HG03095 (cell line): ENCODE data around the gene KIRREL3.

ENCODE experiments used
- ATAC-seq: cut with Tn5 transposase; IDR thresholded peaks from one replicate; pipeline ENCODE4 v1.9.1; 2021; ENCODE audit warnings: moderate library complexity; ENCODE audit not compliant: unreplicated experiment

The KIRREL3 gene

DNA sequence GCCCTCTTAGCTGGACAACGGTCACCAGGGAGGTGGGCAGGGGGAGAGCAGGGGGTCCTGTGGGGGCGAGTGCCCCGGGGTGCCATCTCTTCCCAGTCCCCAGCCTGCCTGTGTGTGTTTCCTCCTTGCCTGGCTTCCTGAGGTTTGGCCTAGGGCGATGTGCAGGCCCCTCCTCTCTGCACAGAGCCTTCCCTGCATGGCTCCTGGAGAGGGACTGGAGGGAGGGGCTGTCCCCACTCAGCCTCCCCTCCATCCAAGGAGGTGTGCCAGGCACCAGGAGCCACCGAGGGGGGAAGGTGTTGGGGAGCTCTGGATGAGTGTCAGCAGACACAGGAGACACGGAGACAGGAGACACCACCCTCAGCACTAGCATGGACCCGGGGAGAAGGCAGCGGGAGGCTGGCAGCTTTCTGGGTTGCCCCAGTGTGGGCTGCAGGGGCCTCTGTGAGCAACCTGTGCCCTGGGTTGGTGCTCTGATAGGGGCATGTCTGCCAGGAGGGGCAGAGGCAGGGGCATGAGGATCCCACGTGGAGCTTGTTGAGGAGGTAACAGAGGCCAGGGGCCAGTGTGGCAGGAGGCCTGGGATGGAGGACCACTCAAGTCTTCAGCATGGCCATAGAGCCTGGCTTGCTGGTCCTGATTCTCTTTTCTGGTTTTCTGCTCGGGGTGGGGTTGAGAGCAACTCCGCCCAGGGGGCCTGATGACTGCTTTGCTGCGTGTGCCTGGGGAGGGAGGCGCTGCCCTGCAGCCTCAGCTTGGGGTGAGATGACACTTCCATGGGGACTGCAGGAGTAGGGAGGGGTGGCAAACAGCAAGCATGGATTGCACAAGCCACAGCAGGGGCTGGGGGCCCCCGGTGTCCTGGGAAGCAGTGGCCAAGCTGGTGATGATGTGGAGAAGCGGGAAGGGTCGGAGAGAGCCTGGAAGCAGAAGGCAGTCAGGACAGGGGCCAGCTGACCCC lies 566.3 kb downstream of the KIRREL3 start:
- ATAC-seq: no peak

DNA sequence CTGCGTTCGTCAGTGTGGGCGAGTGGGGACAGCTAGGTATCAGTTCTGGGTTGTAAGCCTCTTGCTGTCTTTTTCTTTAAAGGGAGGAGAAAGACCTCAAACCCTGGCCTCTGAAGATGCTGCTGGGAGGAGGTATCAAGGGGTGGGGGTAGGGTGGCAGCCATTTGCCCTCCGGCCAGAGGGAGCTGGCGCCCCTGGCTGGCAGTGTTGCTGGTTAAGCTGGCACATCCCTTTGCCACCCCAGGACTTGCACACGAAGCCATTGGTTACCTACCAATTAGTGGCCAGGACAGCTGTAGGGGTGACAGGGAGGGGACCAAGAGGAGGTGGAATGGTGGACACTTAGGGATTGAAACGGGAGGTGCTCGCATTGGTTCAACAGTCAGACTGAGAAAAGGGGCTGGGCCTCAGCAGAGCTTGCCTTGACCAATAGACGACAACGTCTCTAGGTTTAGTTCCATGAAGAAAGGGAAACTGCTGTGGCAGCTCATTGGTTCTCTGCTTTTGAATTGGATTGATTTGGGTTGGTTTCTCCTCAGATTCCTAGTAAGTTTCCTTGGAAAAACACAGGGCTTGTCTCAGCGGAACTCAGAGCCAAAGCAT lies 567.2 kb downstream of the KIRREL3 start:
- ATAC-seq: no peak

DNA sequence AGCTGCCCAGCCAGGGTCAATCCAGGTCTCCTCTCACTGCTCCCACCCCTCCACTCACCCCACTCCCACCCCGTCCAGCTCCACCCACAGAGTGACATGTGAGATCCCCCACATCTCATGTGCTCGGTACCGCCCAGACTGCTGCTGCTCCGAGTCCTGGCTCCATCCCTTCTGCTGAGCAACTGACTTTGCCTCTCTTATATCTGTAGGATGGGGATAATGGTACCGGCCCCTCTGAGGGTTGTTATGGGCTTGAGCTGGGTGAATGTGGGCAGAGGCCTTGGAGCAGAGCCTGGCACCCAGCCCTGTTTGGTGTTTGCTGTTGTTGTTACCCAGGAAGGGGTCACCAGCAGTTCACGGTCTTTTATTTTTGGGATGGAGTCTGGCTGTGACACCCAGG lies 568.0 kb downstream of the KIRREL3 start:
- no peak for ATAC-seq

DNA sequence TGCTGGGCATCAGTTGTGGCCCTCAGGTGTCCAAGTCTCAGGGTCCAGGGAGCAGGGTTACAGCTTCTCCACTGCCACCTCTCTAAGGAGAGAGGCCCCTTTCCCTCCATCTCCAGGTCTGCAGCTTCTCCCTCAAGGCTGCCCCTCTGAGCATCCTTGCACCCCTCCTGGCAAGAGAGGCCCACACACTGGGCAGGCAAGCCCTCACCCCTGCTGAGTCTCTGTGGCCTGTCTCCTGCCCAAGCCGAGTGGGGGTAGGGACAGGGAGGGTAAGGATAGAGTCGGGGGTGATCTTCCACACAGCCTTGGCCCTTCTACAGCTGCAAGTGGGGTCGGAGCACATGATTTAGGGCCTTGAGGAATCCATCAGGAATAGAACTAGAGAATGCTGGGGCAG lies 568.5 kb downstream of the KIRREL3 start:
- no peak for ATAC-seq

DNA sequence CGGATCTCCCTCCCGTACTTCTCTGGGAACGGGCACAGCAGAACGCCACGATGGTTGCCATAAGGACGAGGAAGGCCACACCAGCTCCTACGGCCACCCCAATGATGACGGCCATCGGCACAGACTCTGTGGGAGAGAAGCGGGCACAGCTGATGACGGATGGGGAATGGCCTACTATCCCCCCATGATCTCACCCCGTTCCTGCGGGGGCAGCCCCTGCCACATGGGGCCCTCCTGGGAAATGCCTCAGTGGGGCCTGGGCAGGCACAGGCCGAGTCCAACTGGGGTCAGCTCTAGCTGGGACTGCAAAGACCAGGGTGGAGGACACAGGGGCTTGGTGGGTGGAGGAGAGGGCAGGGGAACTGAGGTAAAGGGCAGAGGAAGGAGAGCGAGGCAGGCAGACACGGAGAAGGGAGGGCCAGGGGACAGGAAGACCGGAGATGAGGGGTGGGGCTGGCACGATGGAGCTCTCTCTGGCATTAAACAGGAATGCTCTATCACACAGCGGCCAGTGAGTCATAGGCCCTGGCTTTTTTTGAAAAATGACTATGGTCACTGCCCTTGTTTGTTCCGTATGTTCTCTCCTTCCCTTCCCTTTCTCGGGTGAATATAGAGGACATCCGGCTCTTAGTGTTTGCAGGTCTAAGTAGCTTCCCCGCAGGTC lies 569.0 kb downstream of the KIRREL3 start:
- no peak for ATAC-seq

DNA sequence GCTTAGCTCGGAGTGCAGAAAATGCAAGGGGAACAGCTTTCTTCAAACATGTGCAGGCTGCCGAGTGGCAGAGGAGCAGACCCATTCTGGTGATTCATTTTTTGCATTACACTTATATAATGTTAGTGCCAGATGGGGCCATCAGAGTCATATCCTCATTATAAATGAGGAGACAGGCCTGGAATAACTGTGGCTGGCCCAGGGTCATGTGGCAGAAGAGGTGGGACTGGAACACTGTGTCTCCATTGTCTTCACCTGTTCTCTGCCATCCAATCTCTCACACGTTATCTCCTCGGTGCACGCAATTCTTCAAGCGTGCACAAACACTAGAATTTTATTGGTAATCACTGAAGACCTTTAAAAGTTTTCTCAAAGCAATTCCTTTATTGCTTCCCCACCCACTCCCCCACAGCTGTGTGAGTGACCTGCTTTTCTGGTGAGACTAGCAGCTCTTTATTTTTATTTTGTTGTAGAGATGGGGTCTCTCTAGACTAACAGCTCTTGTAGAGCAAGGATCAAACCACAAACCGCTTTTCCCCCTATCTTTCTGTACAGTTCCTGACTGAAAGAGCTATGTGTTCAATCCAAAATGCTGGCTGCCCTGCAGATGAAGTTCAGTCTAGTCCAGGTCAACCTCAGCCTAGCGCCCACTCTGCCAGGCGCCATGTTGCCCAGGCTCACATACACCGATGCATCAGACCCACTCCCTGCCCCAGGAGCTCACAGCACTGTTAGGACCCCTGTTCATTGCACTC lies 569.8 kb downstream of the KIRREL3 start:
- no peak for ATAC-seq

DNA sequence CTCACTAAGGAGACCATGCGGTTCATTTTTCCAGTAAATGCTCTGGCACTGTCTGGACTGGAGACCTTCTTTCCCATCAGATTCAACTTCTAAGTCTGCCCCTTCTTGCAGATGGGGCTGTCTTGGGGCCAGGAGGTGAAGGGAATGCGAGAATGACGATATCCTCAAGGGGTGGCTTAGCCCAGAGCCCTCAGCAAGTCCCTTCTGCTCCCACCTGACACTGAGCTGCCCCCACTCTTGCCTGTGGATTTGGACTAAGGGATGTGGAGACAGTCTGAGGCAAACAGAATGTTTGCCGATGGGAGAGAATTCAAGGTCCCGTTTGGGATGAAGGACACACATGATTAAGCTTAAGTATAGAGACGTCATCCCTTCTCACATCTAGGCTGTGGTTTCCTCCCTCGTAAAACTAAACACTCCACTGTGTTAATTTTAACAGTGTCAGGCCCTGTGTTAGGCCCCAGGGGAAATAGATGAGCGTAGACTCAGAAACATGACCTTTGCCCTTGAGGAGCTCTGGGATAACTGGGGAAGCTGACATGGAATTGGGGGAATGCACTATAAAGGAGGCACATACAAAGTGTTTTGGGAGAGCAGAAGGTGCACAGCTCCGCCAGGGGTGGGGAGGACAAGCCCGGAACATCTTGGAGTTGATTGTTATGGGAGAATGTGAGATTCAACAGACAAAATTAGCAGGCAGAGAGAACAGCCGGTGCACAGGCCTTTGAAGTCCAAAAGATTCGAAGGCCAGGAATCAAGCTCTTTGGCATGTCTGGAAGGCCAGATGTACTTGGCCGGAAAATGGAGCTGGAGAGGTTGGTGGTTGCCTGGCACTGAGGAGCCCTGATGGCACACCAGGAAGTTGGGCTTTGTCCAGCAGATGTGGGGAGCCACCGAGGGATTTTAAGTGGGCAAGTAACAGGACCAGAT lies 573.5 kb downstream of the KIRREL3 start:
- no peak for ATAC-seq

DNA sequence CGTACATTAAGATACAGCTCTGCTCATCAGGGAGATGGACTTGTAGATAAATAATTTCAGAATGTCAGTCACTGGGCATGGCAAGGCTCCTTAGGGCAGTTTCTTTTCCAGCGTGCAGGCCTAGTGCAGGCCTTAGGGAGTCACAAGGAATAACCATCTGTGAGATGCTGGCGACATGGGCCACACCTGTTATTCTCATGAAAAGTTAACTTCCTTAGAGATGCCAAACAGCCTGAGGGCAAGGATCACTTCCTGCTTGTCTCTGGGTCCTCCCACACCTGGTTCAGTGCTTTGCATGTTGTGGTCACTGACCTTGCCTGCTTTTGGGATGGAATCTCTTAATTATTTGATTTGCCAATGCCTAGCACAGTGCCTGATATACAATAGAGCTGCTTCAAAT lies 574.5 kb downstream of the KIRREL3 start:
- ATAC-seq: no peak

DNA sequence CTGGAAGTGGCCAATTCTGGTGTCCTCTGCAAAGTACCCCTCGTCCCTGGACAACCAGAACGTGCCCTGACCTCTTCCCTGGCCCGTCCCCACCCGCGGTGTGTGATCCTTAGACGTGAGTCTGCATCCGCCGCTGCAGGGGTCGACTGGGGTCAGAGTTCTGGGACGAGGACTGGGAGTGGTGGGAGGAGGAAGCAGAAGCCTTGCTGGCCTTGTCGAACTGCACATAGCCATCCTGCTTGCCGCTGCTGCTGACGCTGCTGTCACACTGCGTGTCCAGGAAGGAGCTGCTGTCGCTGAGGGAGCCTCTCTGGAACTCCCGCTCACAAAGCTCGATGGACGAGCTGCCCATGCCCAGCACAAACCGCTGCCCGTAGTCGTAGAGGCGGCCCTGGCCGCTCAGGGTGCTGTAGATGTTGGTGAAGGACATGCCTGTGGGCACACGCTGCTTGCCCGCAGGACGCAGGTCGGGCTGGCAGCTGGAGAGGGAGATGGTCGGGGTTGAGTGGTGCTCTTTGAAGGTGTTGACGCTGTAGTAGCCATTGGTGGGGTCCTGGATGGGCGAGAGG lies 576.0 kb downstream of the KIRREL3 start:
- ATAC-seq: no peak

DNA sequence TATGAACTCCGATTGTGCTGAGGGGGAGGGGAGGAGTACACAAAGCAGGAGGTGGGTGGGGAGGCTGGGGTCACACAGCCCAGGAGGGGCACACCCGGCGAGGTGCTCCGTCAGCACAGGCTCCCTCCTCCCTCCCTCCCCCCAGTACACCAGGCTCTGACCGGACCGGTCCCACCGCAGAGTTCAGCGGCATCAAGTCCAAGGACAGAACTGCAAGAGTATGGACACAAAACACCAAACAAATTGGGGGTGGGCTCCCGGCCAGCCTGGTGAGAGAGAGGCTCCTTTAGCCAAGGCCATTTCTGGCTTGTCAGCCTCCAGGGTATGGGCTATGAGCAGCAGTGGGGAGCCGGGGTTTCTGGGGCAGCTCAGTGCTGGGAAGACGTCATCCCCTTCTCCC lies 576.8 kb downstream of the KIRREL3 start:
- no peak for ATAC-seq

DNA sequence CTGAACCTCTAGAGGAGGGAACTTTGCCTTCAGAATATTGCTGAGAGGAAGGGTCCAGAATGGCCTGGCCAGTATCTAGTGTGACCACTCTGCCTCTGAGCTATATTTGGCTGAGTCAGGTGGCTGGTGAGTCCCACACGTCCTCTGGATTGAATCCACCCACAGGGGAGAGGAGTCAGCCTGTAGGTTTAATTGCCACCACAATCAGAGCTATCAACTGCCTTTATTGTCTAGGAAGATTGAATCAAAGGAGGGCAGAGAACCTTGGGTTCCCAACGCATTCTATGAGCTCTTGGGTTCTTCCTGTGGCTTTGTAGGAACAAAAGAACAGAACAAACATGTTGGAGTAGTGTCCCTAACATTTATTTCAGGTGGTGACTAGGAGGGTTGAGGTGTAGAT lies 577.4 kb downstream of the KIRREL3 start:
- ATAC-seq: no peak

DNA sequence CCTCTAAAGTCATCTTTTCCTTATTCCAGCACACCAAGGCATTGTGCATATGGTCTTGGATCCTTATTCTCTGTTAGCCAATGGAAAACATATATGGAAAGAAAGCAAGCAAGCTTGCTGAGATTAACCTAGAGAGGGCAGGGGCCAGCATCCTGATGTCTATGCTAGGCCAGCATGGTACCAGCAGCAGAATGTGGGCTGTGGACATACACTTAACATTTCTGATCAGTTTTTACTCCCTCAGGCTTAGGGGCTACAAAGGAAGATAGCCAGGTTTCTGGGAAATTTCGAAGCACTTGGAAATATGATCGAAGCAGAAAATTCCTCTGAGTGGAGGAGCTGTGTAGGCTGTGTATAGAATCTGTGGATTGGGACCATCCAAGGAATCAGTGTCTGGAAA lies 578.1 kb downstream of the KIRREL3 start:
- ATAC-seq: no peak

DNA sequence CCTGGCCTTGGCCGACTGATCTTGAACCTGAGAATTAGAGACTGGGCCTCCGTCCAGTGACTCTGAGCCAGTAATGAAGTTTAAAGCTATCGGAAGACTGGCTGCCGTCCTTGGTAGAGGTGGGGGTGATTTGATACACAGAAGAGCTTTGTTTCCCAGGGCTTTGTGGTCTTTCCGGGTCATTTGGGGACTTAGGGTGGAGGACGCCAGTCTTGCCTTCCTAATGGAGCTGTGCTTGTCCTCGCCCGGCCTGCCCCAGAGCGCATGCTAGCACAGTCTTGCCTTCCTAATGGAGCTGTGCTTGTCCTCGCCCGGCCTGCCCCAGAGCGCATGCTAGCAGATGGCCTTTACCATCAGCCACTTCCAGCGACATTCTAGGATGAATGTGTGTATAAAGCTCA lies 579.3 kb downstream of the KIRREL3 start:
- ATAC-seq: no peak

DNA sequence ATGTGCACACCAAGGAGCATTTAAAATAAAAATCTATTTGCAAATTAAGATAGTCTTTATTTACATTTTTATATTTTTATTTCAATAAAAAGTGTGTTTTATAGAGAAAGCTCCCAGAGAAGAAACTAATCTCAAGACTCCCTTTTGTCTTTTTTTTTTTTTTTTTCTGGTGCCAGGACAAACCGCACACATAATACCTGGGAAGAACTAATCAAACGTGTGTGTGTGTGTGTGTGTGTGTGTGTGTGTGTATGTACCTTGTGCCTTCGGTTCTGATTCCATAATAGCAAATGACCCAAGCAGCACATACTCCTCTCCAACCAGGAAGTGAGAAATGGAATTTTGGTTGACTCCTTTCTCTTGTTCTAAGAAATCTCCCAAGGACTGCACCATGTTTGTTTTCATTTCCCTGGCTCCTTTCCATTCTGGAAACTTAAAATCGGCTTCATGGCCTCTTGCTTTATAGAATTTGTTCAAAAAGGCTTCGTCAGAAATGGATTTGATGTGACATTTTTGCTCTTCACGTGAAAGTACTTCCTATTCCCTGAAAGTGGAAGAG lies 579.8 kb downstream of the KIRREL3 start:
- no peak for ATAC-seq

DNA sequence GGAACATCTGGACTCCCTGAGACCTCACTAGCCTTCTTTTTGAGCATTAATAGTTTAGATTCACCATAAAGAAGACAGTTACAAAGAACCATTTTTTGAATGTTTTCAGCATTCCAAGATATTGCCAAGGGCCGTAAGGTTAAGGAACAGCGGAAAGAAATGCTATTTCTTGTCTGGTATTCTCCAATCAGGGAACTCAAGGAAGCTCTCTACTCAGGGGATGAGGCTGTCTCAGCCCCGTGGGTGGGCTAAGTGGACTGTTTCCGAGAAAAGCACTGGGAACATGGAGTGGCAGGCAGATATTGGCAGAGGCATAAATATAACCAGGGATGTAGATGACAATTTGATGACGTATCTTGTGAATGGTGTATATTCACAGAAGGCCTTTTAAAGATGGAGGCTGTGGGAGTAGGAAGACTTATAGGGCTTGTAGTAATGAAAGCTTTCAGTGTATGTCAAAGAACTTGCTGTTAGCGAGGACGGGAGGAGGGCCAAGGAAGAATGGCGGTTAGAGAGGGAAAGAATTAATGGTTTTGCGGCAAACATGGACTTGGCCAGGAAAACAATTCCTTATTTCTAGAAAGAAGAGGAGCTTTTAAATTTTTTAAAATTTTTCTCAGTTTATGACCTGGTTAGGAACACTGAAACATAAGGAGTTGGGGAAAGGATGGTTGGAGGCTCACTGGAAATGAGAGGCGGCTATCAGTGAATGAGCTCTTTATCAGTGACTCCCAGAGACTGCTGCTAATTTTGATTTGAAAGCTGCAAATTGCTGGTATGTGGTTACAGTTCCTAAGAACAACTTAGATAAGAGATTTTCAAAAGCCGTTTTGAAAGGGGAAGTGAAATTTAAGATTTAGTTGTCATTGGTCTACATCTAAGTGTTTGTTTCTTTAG lies 580.5 kb downstream of the KIRREL3 start:
- peak; percentile 78 for ATAC-seq

DNA sequence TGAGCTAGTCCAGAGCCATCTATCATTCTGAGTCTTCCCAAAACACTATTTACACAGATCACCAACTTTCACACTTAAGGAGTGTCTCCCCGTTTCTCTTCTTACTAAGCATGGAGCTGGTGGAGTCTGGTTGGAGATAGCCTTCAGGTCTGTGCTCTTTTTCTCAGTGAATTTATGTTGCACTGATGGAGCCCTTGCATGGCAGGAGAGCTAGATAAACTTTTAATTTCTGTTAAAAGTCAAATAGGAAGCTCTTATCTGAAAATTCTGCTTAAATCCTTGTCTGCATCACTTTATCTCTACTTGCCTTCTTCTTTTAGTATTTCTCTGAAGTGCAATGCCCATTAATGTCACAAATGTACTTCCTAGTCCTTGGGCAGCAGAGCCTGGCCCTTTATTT lies 581.7 kb downstream of the KIRREL3 start:
- ATAC-seq: no peak

DNA sequence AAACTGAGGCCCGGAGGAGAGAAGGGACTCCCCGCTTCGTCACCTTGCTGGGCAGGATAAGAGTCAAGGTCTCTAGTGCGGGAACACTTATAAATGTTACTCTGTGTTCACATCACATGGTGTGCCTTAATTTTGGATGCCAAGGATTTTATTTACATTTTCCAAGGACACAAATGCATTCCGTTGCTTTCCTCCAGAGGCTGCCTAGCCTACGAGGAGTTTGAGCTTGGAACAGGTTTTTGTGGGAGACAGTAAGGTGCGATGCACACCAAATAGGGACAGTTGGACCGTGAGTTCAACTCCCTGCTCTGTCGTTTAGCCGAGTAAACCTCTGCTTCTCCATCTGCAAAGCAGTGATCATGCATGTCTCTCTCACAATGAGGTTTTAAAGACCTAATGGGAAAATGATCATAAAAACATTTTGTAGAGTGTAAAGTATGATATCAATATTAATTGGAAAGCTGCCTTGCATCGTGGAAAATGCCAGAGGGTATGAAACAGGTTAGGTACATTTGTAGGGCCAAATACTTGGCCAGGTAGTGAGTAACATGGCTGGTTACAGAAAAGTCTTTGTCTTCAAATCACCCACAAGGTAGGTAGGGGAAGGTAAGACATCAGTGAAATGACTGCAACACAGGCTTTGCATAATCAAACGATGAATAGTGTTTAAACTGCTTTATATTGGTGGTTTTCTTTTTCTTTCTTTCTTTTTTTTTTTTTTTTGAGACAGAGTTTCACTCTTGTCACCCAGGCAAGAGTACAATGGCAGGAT lies 583.3 kb downstream of the KIRREL3 start:
- ATAC-seq: no peak
